HG02571 (cell line): Measurements from ENCODE around the gene SGK1.
A peak's percentile ranks its signal among the peaks of the same experiment; 100 is the strongest.

Source experiments
- ATAC-seq: cut with Tn5 transposase; IDR thresholded peaks from one replicate; pipeline ENCODE4 v1.9.1; 2021; ENCODE audit warnings: mild to moderate bottlenecking, moderate library complexity; ENCODE audit not compliant: unreplicated experiment

The SGK1 gene

GRCh38 chr6:134173936-134174671 lies 143.8 kb downstream of the SGK1 start:
- ATAC-seq, result peak; percentile 8

GRCh38 chr6:134173366-134173725 lies 144.6 kb downstream of the SGK1 start:
- ATAC-seq, result no peak

GRCh38 chr6:134172706-134173365 lies 145.1 kb downstream of the SGK1 start:
- no peak for ATAC-seq

- ATAC-seq, result no peak
Observed at GRCh38 chr6:134172020-134172705, 145.7 kb downstream of the SGK1 start.

- no peak for ATAC-seq
Observed at GRCh38 chr6:134171517-134171916, 146.4 kb downstream of the SGK1 start.

GRCh38 chr6:134170844-134171243 lies 147.1 kb downstream of the SGK1 start:
- ATAC-seq, result no peak

- ATAC-seq, result no peak
Observed at GRCh38 chr6:134169871-134170486, 147.9 kb downstream of the SGK1 start.

- no peak for ATAC-seq
Observed at GRCh38 chr6:134168590-134169208, 149.2 kb downstream of the SGK1 start.

GRCh38 chr6:134166511-134167261 lies 151.2 kb downstream of the SGK1 start:
- ATAC-seq, result no peak

GRCh38 chr6:134165561-134166201 lies 152.2 kb downstream of the SGK1 start:
- no peak for ATAC-seq

- no peak for ATAC-seq
Observed at GRCh38 chr6:134164300-134164699, 153.6 kb downstream of the SGK1 start.

- ATAC-seq, result no peak
Observed at GRCh38 chr6:134162932-134163331, 155.0 kb downstream of the SGK1 start.

GRCh38 chr6:134161041-134161440 lies 156.9 kb downstream of the SGK1 start:
- ATAC-seq, result no peak

- no peak for ATAC-seq
Observed at GRCh38 chr6:134152767-134153485, 165.0 kb downstream of the SGK1 start.

GRCh38 chr6:134148566-134148965 lies 169.3 kb downstream of the SGK1 start:
- ATAC-seq, result no peak

GRCh38 chr6:134147034-134147533 lies 170.8 kb downstream of the SGK1 start:
- ATAC-seq, result no peak

GRCh38 chr6:134146268-134147033 lies 171.5 kb downstream of the SGK1 start:
- ATAC-seq, result no peak

- ATAC-seq, result no peak
Observed at GRCh38 chr6:134145786-134146185, 172.1 kb downstream of the SGK1 start.
